Keratinocyte (primary cell): ENCODE measurements around the gene ALG1L2.
"Not testable (repeated sequence)": the region's sequence is repeated elsewhere in the genome, so short reads cannot be mapped to it uniquely, and the experiment has no call there.

Experiments
- CTCF ChIP-seq, 3 experiments: IDR thresholded peaks in 1 of 3; conservative IDR thresholded peaks in 1 of 3; optimal IDR thresholded peaks in 1 of 3; 2 replicates in 2 of 3; 3 replicates in 1 of 3; pipeline versions ENCODE3 to v1.5.1; 2011; ENCODE audit warnings: low read length in 3 of 3, mild to moderate bottlenecking in 3 of 3, moderate library complexity in 2 of 3, control low read depth in 1 of 3, inconsistent platforms in 1 of 3; ENCODE audit not compliant: insufficient read depth in 2 of 3; ENCODE audit errors: extremely low read depth in 1 of 3
- EZH2 ChIP-seq: IDR thresholded peaks from one replicate; pipeline ENCODE4 v1.6.1; 2012; ENCODE audit warnings: inconsistent platforms, mild to moderate bottlenecking, low read length, moderate library complexity

GRCh38 chr3:130120291-130120690, 38.7 kb downstream of the ALG1L2 start:
- TF ChIP-seq CTCF (optimal IDR thresholded peaks at IDR 0.05 in 1 of 3, IDR thresholded peaks at IDR 0.05 in 1 of 3, conservative IDR thresholded peaks at IDR 0.05 in 1 of 3; ENCODE audit: extremely low read depth in 1 of 3, insufficient read depth in 2 of 3, low read length in 3 of 3); EZH2: not testable (repeated sequence)
